ENCODE results near the gene HOXB7.

Gene HOXB7

DNA sequence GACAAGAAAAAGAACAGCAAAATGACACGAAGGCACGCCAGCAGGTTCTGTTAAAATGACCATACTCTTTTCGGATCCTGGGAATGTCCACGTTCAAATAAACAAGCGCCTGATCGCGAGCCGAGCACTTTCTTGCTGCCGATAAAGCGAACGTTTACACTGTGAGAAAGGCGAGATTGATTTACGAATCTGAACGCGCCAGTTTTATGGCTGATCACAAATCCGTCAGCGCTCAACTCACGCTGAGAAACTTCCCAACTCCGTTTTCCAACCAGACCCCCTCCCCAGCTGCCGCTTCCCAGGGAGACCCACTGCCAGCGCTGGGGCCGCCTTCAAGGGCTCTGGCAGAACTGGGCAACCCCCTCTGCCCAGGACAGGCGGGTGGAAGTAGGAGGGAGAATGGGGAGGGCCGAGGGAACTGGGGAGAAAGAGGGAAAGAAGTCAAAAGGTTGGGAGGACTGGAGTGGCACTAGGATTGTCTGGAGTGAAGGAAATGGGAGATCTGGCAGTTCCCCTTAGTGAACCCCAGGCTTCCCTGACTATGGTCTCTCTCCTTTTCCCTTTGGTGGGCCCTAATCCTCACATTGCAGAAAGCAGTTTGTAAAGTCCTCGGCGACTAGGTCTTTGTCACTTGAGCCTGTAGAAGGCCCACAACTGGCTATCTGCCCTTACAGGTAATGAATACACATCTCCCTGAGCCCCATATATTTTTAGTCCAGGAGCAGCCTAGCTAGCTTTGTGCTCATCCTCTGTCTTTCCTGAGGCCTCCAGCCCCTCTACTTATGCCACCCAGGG lies 39.6 kb downstream of the HOXB7 start:
- H3K4me3 ChIP-seq (ENCODE audit: low read depth, low read length) = no peak overlapping the region
- TF ChIP-seq CTCF (IDR thresholded peaks at IDR 0.05; ENCODE audit: insufficient read depth, low read depth, low read length, missing control alignments) = no peak
- DNase-seq (ENCODE audit: low read depth) = no peak

- H3K4me3 ChIP-seq (ENCODE audit: low read depth, low read length) = no peak overlapping the region
- DNase-seq (ENCODE audit: low read depth) = no peak
- TF ChIP-seq CTCF (IDR thresholded peaks at IDR 0.05; ENCODE audit: insufficient read depth, low read depth, low read length, missing control alignments) = no peak
Measured at GRCh38 chr17:48570325-48571023, 40.3 kb downstream of the HOXB7 start.

DNA sequence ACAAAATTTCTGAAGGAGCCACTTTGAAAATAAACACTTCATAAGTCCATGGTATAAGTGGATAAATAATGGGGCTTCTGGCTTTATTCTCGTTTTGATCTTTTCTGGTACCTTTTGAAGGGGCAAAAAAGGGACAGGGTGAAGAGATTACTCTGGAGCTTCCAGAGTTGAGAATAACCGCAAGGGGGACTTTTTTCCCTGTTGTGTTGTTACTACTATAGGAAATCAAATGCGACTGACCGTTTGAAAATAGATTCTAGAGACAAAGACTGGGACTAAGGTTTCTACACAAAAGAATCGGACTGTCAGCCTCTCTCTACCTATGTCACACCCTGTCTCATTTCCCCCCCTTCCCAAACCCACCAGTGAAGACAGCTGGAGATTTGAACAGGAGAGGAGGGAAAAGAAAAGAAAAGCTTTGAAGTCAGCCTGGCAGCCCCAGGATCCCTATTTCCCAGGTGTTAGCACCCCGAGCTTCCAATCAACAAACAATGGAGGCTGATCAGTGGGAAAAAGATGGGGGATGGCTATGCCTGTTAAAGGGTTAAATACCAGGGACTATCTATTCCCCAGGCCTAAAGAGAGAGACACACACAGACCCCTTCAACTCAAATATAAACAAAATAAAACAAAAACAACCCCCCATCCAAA lies 41.0 kb downstream of the HOXB7 start:
- no peak for TF ChIP-seq CTCF (IDR thresholded peaks at IDR 0.05; ENCODE audit: insufficient read depth, low read depth, low read length, missing control alignments)
- no peak overlapping the region for H3K4me3 ChIP-seq (ENCODE audit: low read depth, low read length)
- no peak for DNase-seq (ENCODE audit: low read depth)

GRCh38 chr17:48569240-48569582 lies 41.6 kb downstream of the HOXB7 start:
- DNase-seq (ENCODE audit: low read depth) = no peak
- no peak overlapping the region for H3K4me3 ChIP-seq (ENCODE audit: low read depth, low read length)
- TF ChIP-seq CTCF (IDR thresholded peaks at IDR 0.05; ENCODE audit: insufficient read depth, low read depth, low read length, missing control alignments) = no peak

DNA sequence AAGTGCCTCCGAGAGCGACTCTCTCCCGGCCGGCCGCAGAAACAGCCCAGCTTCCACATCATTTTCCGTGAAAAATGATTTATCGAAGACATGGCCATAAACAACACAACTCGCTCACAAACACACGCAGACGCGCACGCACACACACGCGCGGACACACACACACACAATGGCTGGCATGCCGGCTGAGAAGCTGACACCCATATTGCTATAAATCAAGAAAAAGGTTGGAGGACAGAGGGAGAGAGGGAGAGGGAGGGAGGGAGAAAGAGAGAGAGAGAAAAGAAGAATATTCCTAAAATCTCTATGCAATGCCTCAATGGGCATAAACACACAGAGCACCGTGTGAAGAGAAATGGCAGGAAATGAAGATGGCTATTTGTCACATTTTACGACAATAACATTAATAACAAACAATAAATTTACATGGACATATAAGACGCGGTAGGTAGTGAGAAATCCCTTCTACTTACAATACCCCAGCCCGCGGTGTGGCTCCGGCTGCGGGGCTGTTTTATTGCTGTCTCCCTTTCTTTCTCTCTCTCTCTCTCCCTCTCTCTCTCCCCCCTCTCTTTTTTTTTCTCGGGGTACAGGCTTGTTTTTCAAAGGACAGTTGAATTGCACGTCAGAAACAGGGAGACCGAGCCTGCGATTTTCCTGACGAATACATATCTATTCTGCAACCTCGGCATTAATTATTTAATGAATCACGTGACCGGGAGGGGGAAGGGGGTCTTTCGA lies 42.1 kb downstream of the HOXB7 start:
- DNase-seq (ENCODE audit: low read depth) = no peak
- H3K4me3 ChIP-seq (ENCODE audit: low read depth, low read length) = no peak overlapping the region
- TF ChIP-seq CTCF (IDR thresholded peaks at IDR 0.05; ENCODE audit: insufficient read depth, low read depth, low read length, missing control alignments) = no peak

DNA sequence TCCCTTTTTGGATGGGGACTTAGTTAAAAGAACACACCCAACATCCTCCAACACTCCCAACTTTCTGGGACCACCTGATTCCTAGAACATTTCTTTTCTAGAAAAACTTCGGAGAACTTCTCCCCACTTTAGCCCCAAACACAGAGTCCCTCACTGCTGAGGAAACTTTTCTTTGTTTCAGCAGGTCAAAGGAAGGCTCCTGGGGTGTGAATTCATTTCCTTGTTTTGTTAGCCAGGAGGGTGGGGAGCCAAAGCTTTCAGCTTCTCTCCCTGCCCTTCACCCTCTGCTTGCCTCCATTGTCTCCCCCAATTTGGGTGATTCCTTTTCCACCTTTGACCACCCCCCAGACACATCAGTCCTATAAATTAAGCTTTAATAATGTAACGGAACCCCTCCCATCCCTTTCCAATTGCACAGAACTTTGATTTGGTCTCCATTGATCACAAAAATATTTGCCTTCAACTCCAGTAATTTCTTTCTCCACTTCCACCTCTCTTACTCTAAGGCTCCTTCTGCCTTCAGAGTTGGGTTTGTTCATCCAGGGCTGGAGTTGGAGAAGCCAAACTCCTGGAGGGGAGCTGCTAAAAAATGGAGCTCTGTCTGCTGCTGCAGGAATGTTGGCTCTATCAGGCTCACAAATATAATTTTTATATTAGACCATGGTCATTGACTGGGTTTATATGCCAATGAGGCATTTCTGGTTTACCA lies 43.0 kb downstream of the HOXB7 start:
- TF ChIP-seq CTCF (IDR thresholded peaks at IDR 0.05; ENCODE audit: insufficient read depth, low read depth, low read length, missing control alignments) = no peak
- no peak for DNase-seq (ENCODE audit: low read depth)
- no peak overlapping the region for H3K4me3 ChIP-seq (ENCODE audit: low read depth, low read length)

Data from GM12865 (cell line).